Kidney epithelial cell (primary cell): ENCODE measurements around the gene FNDC11. TPM values are rescaled to one million over a fixed set of nuclear protein-coding genes. Genes with fewer than 3 reads are reported as not detected.
A peak's percentile ranks its signal among the peaks of the same experiment; 100 is the strongest.

Experiments
- DNase-seq: peaks from one replicate; pipeline ENCODE4 v3.0.0-alpha.2; 2010; ENCODE audit warnings: low read depth
- H3K27me3 ChIP-seq: 2 replicates; pipeline ENCODE4 v1.6.0; 2011; ENCODE audit warnings: low read length; ENCODE audit not compliant: control insufficient read depth, insufficient read depth
- H3K36me3 ChIP-seq: 2 replicates; pipeline ENCODE4 v1.5.1; 2011; ENCODE audit warnings: low read length; ENCODE audit not compliant: control insufficient read depth, insufficient read depth
- H3K4me3 ChIP-seq: 2 replicates; pipeline ENCODE4 v1.5.1; 2011; ENCODE audit warnings: low read depth, mild to moderate bottlenecking, control low read depth, low read length
- total RNA-seq: library from RNA; depleted of rRNA; stranded (reverse); fragments of >200 nt; gene quantifications from 2 replicates; pipeline ENCODE4 v1.2.3, GENCODE V29; 2015
- TF ChIP-seq, protein P1 (sequence below): IDR thresholded peaks from 2 replicates; pipeline ENCODE4 v1.5.1; 2011; ENCODE audit warnings: mild to moderate bottlenecking, moderate library complexity, low read length, control low read depth, inconsistent platforms; ENCODE audit not compliant: insufficient read depth, poor library complexity, severe bottlenecking

FNDC11 gene
- total RNA-seq, 1 donor from 2014 or later: 1.1 TPM

DNA sequence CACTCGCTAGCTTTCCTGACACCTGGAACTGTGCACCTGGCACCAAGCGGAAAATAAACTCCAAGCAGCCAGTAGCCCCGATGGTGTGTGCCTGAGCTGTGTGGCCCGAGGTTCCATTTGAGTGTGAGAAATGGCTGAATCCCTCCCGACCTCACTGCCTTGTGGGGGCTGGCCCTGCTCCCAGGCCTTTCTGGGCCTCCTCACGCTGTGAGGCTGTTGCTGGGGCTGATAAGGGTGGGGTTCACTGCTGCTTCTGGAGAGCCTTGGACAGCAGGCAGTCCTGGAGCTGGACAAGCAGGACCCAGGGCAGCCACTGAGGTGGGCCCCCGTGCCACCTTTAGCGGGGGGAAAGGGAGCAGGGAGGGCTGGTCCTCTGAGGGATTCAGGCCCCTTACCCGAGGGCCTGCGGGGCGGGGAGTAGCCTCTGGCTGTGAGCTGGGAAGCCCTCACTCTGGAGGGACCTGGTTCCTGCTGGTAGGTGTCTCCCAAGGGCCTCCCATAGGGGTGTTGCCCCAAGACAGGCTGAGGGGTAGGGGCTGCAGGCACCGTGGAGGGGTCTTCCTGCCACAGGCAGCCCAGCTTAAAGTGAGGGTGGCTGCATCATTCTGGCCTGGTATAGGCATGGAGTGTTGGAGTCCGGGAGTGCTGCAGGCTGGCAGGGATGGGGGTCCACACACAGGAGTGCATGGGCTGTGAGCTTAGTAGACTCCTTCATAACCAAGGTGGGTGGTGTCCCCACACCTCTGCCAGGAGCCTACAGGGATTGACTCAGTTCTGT is 31.7 kb upstream of the FNDC11 start:
- H3K36me3 ChIP-seq: peaks cover 8% of the 10 kb centered on the region
- peak overlapping the region; percentile 86 for H3K4me3 ChIP-seq
- DNase-seq: no peak
- TF ChIP-seq, protein P1, sequence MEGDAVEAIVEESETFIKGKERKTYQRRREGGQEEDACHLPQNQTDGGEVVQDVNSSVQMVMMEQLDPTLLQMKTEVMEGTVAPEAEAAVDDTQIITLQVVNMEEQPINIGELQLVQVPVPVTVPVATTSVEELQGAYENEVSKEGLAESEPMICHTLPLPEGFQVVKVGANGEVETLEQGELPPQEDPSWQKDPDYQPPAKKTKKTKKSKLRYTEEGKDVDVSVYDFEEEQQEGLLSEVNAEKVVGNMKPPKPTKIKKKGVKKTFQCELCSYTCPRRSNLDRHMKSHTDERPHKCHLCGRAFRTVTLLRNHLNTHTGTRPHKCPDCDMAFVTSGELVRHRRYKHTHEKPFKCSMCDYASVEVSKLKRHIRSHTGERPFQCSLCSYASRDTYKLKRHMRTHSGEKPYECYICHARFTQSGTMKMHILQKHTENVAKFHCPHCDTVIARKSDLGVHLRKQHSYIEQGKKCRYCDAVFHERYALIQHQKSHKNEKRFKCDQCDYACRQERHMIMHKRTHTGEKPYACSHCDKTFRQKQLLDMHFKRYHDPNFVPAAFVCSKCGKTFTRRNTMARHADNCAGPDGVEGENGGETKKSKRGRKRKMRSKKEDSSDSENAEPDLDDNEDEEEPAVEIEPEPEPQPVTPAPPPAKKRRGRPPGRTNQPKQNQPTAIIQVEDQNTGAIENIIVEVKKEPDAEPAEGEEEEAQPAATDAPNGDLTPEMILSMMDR: no peak
- H3K27me3 ChIP-seq: peaks cover 4% of the 10 kb centered on the region

DNA sequence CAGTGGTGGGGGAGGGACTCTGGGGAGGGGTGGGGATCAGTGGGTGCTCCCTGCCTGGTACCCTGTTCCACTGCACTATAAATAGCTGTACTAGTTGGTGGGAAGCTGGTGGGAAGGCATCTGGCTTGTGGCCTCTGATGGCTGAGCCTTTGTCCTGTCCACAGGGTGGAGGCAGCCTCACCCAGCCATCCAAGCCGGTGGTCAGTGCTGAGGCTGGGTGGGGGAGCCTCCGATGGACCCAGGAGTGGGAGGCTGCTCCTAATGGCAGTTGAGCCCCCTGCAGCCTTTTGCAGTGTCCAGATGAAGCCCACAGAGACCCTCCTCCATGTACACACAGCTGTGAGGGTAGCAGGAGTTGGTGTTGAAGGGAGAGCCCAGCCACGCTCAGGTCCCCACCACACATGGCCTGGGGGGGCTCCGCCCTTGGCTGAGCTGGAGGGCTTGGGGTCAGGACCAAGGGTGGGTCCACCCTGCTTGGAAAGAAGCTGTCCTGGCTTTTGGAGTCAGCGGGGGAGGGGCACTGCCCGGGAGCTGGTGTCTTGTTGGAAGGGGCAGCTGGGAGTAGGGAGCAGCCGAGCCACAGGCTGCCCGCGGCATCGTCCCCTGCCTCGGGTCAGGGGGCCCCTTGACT is 30.9 kb upstream of the FNDC11 start:
- TF ChIP-seq, protein P1: no peak
- Histone ChIP-seq H3K4me3 (no peak overlapping the region), H3K27me3 (peaks cover 4% of the 10 kb centered on the region), H3K36me3 (peaks cover 8% of the 10 kb centered on the region)
- DNase-seq: no peak

DNA sequence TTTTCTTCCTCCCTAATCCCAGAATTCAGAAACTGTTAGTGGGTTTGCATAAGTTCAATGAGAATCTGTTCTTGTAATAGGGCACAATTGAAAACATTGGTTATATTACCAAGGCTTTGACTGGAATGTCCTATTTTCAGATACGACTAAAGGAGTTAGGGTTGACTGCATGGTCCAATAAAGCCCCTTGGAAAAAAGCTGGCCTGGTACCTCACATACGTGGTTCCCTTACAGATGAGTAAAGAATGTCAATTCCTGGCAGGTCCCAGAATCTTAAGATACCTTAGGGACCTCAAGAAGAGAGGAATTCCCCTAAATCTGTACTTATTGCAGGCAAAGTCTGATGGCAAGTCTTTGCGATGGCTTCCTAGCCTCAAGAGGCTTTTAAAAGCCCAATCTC is 28.8 kb upstream of the FNDC11 start:
- TF ChIP-seq, protein P1: no peak
- Histone ChIP-seq H3K36me3 (peaks cover 8% of the 10 kb centered on the region), H3K27me3 (peaks cover 11% of the 10 kb centered on the region), H3K4me3 (no peak overlapping the region)
- DNase-seq: no peak

DNA sequence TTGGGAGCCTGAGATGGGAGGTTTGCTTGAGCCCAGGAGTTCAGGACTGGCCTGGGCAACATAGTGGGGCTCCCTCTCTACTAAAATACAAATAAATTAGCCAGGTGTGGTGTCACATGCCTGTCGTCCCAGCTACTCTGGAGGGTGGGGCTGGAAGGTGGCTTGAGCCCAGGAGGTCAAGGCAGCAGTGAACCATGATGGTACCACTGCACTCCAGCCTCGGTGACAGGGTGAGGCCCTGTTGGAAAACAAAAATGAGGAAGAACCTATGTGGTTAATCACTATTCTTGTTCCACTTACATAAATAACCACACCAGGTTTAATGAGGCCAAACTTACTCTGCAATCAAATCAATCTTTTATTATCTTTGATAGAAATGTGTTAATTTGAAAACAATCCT is 28.0 kb upstream of the FNDC11 start:
- peaks cover 11% of the 10 kb centered on the region for H3K27me3 ChIP-seq
- H3K36me3 ChIP-seq: peaks cover 8% of the 10 kb centered on the region
- no peak for DNase-seq
- TF ChIP-seq, protein P1: no peak
- H3K4me3 ChIP-seq: no peak overlapping the region

DNA sequence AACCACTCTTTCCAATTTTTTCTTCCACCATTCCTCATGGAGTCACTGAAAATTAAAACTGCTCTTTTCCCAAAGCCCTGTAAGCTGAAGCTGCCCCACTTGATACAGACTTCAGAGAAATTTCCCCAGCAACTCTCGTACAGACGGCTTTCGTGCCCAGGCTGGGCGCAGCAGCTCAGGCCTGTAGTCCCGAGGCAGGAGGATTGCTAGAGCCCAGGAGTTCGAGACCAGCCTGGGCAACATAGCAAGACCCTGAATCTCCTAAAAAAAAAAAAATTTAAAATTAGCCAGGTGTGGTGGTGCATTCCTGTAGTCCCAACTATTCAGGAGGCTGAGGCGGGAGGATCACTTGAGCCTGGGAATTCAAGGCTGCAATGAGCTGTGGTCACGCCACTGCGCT is 26.8 kb upstream of the FNDC11 start:
- peaks cover 11% of the 10 kb centered on the region for H3K27me3 ChIP-seq
- peaks cover 6% of the 10 kb centered on the region for H3K36me3 ChIP-seq
- no peak for DNase-seq
- TF ChIP-seq, protein P1: no peak
- H3K4me3 ChIP-seq: no peak overlapping the region
